GM21390 (cell line): Measurements from ENCODE around the gene SHH.

Experiments used
- ATAC-seq: cut with Tn5 transposase; IDR thresholded peaks from one replicate; pipeline ENCODE4 v1.9.1; 2021; ENCODE audit not compliant: unreplicated experiment

Gene SHH

DNA sequence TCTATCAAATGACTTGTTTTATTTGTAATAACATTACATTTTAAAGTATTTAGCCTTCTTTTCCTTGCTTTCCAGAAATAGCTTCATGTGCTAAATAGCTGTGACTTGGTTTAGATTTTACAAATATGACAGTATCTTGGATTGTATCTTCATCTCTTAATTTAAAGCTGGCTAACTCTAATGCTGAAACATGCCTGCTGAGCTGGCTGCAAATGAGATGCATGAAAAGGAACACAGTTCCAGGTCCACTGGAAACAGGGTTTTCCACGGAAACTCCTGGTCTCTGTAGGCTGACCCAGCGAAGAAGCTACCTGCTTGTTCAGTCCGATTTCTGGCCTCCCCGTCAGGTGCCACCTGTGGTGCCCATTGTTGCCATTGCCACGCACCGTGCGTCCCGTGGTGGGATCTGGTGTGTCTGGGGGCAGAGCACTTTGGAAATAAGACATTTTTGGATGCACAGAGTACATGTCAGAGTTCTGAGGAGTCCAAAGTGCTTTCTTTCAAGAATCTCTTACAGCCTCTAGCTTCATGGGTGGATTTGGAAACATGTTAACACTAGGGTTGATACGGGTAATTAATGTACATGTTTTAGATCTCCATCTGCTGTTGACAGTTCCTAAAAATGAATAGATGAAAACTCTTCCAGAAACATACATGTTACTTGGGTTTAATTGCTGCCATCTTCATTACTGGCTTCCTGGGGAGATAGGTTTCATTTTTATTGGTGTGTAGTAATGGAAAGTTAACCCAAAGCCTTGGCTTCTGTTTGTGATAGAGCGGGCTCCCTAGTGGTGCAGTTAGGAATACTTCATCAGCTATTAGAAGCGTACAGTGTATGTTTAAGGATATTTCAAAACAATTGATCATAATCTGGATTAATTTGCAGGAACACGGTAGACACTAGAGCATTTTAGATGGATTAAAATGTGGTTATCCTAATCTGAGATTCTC is 45.0 kb downstream of the SHH start:
- no peak for ATAC-seq

GRCh38 chr7:155766386-155766785 is 45.9 kb downstream of the SHH start:
- ATAC-seq, result no peak

DNA sequence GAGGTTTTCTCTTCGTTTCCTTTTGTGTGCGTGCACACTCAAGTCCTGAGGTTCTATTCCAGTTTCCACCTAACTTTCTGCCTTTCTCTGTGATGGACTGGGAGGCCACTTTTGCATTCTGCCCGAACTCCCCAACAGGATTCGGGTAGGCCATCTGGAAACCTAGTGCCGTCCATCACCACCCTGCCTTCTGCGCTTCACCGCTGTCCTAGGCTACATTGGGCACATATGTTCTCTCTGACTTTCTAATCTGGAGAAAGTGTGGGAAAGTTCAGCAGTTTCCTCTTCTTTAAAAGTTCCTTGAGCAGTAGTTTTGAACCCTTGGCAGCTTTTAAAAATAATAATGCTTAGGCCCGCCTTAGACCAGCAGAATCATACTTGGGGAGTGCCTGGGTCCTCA is 46.8 kb downstream of the SHH start:
- ATAC-seq, result no peak

DNA sequence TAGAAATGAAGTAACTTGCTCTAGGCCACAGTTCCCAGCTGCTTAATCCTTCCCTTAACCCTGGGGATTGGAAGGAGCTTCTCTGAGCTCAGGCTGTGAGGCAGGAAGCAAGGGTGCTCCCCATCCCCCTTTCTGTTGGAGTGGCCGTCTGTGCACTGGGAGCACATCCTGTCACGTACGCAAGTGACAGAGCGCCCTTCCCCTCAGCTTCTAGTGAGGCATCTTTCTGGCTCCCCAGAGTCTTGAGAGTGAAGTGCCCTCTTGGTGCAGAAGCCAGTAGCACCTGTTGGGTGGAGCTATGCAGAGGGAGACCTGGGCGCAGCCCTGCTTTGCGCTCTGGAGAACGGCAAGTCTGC is 47.8 kb downstream of the SHH start:
- ATAC-seq, result peak; percentile 66

DNA sequence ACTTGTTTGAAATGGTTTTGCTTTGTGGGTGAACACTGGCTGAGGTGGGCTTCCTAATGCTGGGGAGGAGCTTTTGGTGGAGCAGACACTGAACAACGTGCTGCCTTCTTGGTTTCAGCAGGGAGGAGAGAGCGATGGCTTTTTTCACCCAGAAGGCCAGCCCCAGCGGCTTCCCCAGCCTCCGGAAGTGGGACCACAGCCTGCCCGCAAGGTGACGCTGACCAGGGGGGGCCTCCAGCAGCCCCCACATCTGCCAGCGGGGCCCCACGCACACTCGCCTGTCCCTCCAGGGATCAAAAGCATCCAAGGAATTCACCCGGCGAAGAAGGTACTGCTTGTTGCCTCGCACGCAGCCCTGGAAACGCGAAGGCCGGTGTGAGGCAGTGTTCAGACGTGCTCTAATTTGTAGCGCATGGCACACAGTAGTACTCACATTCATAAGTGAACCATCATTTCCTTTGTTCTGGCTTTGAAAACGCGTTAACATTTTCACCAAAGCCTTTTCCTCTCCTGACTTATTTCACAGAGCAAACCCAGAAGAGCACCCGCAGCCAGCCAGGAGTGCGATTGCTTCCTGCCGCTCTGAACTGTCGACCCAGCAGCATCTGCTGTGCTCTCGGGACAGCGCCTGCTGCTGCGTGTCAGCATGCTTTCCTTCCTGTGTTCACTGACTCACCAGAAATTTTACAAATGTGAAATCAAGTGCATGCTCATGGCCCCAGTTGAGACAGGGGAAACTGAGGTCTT is 48.4 kb downstream of the SHH start:
- peak; percentile 71 for ATAC-seq

DNA sequence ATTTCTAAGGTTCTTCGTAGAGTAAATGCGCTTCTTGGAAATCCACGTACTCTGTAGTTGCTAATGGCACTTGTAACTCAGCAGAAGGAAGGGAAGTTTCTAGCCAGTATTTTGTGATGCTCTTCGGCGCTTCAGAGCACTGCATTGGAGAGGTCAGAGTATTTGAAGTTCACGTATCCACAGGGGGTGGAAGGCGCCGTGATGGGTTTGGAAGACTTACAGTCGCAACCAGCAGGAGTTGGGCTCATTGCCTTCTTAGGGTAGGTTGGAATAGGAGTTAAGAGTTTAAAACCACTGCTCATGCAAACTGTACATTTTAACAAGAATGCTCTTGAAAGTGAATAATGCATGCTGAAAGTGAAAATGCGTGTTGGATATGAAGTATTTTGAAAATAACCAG is 49.1 kb downstream of the SHH start:
- ATAC-seq, result no peak

DNA sequence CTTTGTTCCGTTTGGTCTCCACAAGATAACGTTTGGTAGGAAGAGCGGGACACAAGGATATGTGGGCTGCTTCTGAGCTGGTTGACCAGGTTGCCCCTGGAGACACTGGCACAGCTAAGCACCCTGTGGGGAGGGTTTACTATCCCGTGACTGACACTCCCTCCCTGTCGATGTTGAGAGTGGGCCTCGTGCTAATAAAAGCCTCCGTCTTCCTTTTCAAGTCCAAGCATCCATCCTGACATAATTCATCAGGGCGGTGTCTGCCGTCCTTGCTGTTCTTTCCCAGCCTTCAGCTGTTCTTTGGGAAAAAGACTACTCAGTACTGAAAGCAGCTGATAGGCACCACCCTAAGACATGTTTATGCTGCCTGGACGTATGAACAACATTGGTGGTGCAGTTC is 49.6 kb downstream of the SHH start:
- no peak for ATAC-seq

- ATAC-seq, result no peak
These were observed 50.2 kb downstream of the SHH start for GRCh38 chr7:155762036-155762435.

- no peak for ATAC-seq
These were observed 51.1 kb downstream of the SHH start for GRCh38 chr7:155761162-155761561.

GRCh38 chr7:155759740-155760430 is 52.4 kb downstream of the SHH start:
- no peak for ATAC-seq

GRCh38 chr7:155758348-155758747 is 53.9 kb downstream of the SHH start:
- ATAC-seq, result no peak

DNA sequence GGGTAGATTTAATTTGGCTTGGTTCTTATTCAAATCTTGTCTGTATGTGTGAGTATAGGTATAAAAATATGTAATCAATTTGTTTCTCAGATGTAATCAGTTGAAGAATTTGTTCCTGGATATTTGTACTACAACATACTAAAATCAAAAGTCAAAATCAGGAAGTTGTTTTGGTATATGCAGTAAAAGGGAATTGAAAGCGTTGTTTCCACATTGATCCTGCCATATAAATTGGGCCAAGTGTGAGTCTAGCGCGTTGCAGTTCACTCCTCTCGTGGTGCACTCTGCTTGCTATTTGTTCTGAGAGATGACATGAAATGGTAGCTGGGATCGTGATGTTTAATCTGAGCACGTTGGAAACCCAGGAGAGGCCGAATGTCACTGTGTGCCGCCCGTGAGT is 55.9 kb downstream of the SHH start:
- ATAC-seq, result no peak

- no peak for ATAC-seq
These were observed 57.2 kb downstream of the SHH start for GRCh38 chr7:155755026-155755425.

DNA sequence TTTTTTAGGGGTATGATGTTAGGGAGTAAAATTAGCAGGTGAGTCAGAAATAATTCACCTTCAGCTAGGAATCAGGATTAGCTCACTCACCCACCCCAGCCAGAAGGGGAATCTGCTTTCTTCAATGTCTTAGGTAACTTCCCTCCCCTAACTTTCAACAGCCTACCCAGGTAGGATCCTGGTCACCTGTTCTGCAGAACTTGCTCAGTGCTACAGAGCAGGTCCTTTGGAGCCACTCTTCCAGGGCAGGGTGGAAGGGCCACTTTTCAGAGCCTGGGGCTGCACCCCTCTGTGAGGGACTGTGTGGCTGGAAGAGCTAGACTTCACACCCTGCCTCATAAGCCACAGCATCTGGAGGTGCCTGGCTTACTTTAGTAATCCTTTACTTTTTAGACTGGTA is 58.1 kb downstream of the SHH start:
- ATAC-seq, result no peak

- ATAC-seq, result no peak
These were observed 58.8 kb downstream of the SHH start for GRCh38 chr7:155753446-155753965.

- ATAC-seq, result peak; percentile 64
These were observed 59.4 kb downstream of the SHH start for GRCh38 chr7:155752756-155753445.

DNA sequence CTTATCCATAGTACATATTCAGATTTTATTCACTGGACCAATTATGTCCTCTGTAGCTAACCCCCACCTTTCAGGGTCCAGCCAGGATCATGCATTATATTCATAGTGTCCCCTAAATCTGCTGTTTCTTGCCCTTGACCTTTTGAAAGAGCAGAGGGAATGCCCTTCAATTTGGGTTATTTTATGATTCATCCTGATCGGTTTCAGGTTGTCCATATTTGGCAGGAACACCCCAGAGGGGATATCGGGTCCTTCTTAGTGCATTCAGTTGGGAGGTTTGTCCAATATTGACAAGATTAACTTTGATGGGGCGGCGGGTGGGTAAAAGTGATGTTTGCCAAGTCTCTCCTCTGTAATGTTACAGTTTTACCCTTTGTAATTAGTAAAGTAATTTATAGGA is 60.9 kb downstream of the SHH start:
- no peak for ATAC-seq

DNA sequence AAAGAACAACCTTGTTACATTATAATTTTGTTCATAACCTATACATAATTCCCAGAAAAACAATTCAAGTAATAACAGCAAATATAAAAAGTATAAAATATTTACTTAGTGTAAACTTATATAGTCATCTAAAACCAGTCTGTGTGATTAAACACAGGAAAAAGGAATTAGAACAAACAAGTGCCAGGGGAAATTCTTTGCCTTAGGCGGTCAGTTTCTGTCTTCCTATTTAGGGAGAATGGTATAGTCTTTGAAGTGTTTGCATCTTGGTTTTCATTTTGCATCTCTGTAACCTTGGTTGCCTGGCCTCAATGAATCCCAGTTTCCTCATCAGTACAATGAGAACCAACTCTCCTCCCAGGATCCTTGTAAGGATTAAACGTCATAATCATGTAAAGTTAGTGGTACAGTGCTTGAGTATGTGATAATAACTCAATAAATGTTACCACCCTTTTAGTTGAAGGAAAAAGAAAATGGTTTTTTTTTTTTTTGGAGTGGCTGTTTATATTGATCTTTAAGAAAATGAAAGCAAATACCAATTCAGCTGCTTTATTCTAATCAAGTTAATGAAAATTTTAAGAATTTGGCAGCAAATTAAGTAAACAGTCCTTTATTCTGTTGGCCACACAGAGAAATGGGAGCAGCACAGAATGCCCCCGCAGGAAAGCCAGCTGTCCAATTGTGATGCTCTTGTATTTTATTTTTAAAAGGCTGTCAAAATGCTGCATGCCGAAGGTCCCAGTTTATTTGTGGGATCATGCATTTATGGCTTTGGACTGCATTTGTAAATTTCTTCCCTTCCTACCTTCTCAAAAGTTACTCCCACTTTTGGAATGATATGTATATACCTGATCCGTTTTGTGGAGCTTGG is 61.8 kb downstream of the SHH start:
- ATAC-seq, result no peak
